GM10847 (cell line): ENCODE data around the gene FZD2.

ENCODE experiments used
- POLR2A ChIP-seq: IDR thresholded peaks from 2 replicates; pipeline ENCODE4 v1.6.1; 2011; ENCODE audit not compliant: insufficient read length; ENCODE audit errors: extremely low read depth

The FZD2 gene

DNA sequence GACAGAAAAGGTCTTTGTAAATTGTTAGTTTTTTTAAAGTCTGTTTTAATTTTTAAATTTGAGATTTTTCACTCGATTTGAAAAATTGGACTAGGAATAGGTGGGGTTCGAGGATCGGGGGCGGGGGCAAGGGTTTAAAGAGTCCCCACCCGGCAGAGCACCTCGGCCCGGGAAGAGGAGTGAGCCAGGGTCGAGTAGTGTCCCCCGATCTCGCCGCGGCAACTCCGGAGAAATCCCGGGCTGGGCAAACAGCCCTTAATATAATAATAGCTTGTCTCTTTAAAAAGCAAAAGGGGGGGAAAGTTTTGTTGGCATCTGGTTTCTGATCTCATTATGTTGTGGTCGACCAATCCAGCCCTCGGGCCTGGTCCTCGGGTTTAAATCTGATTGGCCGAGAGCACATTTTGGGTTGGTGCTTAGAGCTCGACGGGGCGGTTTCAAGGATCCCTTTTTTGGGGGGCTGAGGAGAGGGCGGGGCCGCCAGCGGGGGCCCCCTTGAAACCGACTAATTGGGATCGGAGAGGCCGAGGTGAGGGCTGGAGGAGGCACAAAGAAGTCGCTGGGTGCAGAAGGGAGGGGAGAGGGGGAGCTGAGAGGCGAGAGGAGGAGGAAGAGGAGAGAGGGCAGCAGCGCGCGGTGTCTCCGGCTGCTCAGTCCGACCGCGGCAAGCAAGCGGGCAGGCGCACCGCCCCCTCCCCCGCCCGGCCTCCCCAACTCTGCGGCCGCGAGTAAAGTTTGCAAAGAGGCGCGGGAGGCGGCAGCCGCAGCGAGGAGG lies at the start of gene FZD2:
FZD2 (plus strand) TSS at position 653 of the 775 bp plus-strand sequence. CDS start 205 bp downstream, outside the sequence.
- TF ChIP-seq POLR2A: no peak

DNA sequence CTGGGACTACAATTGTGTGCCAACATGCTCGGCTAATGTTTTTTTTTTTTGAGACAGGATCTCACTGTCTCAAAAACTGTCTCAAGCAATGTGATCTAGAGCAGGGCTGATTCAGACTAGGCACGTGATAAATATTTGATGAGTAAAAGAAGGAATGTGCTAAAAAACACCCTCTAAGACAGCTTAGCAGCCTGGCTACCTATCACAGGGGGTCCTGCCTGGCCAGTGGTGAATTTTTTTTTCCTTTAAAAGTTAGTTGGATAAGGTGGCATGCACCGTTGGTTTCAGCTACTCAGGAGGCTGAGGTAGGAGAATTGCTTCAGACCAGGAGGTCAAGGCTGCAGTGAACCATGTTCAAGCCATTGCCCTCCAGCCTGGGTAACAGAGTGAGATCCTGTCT lies 39.3 kb upstream of the FZD2 start:
- TF ChIP-seq POLR2A: no peak

DNA sequence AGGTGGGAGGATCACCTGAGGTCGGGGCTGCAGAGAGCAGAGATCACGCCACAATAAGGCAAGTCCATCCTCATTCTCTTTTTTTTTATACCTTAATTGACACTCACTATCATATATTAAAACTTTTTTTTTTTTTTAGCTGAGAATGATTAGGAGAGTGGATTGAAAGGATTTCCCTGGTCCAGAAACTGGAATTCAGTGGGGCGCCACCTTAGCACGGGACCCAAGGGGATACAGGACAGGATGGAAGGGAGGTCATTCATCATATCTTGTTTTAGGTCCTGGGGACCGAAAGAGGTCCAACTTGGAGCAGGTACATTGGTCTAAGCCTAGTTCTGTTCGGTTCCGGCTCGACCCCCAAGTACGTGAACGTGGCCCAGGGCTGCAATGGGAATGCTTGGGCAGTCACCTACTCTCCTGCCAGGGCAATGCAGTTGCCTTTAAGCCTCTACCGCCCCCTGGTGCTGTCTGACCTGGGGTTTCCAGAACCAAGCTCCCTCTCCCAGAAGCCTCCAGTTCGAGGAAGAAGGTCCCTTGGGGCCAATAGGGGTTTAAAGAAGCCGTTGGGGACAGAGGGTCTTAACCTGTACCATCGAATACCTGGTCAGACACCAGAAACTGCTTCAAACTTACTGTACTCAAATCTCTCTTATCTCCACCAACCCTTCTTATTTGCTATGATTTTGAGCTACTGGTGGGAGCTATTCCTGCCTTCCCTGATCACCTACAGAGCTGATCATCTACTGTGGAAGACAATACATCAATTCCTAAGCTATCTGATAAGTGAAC lies 34.2 kb upstream of the FZD2 start:
- TF ChIP-seq POLR2A: no peak

DNA sequence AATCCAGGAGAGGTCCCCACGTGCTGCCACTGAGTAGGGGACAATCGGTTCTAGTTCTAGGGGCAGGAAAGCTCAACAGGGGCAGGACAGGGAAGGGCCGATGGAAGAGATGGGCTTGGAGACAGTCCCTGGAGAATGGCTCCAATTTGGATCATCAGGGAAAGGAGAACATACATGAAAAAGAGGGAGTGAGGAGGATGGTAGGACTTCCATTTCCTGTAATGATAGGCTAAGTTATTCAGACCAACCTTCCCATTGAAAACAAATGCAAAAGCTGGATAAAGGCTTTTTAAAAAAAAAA lies 33.7 kb upstream of the FZD2 start:
- no peak for TF ChIP-seq POLR2A

DNA sequence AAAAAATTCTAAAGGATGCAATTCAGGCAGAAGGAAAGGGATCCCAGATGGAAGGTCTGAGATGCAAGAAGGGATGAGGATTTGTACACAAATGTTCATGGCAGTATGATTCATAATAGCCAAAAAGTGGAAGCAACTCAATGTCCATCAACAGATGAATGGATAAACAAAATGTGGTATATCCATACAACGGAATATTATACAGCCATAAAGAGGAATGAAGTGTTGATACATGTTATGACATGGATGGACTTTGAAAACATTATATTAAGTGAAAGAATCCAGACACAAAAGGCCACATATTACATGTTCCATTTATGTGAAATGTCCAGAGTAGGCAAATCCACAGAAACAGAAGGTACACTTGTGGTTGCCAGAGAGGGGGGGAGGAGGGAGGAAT lies 30.2 kb upstream of the FZD2 start:
- no peak for TF ChIP-seq POLR2A

DNA sequence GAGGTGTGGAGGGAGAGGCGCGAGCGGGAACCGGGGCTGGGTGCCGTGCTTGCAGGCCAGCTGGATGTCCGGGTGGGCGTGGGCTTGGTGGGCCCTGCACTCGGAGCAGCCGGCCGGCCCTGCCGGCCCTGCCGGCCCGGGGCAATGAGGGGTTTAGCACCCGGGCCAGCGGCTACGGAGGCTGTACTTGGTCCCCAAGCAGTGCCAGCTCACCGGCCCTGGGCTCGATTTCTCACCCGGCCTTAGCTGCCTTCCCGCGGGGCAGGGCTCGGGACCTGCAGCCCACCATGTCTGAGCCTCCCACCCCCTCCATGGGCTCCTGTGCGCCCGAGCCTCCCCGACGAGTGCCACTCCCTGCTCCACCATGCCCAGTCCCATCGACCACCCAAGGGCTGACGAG lies 29.3 kb upstream of the FZD2 start:
- TF ChIP-seq POLR2A: no peak

DNA sequence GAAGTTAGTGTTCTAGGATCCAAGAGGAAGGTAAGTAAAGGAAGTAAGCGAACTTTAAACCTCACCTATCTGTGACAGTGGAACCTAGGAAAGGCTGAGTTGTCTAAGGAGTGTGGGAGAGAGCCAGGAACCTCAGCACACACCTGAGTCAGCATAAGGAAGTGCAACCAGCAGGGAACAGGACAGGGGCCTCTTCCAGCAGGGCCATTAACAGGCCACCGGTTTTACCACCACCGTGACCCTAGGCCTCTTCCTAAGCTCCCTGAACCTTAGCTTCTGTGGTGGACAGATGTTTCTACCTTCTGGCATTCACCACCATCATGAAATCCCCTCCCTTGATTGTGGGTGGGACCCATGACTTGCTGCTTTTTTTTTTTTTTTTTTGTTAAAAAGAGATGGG lies 27.4 kb upstream of the FZD2 start:
- TF ChIP-seq POLR2A: no peak

DNA sequence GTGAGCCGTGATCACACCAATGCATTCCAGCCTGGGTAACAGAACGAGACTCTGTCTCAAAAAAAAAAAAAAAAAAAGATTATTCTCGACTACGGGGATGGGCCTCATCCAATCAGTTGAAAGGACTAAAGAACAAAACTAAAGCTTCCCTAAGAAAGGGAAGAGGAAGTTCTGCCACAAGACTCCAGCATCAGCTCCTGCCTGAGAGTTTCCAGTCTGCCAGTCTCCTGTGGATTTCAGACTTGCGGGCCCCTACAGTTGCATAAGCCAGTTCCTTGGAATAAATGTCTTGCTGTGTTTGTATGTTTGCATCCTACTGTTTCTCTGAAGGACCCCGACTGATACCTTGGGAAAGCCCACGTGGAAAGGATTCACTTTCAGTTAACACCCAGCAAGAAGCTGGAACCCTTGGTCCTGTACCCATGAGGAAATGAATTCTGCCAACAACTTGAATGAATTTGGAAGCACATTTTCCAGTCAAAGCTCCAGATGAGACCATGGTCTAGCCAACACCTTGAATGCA lies 26.3 kb upstream of the FZD2 start:
- TF ChIP-seq POLR2A: no peak

DNA sequence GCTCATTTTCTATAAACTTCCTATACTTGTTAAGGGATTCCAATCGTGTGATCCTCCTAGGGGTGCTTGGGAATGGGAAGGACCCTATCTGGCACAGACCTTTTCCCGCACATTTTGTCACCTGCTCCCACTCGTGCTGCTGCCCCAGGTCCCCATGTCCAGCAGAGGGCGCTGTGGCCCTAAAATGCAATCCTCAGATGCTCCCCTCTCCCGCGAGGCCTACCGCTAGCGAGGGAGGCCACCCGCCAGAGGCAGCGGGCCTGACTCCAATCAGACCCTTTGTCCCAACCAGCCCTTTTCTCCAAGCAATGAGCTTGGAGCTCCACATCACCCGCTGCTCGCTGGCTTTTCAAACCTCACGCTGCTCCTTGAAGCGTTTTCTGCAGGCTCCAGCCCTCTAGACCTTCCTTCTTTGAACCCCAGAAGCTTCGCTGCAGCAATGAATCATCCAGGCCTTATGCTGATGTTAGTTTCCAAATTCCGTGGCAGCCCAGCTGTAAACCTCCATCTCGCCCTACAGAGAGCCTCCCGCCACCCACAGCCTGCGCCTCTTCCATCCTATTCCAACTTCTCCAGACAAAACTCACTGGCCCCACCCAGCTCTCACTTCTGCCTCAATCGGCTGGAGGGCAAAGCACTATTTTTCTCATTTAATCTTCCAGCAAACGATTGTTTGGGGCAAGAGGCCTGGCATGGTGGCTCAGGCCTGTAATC lies 23.6 kb upstream of the FZD2 start:
- no peak for TF ChIP-seq POLR2A

DNA sequence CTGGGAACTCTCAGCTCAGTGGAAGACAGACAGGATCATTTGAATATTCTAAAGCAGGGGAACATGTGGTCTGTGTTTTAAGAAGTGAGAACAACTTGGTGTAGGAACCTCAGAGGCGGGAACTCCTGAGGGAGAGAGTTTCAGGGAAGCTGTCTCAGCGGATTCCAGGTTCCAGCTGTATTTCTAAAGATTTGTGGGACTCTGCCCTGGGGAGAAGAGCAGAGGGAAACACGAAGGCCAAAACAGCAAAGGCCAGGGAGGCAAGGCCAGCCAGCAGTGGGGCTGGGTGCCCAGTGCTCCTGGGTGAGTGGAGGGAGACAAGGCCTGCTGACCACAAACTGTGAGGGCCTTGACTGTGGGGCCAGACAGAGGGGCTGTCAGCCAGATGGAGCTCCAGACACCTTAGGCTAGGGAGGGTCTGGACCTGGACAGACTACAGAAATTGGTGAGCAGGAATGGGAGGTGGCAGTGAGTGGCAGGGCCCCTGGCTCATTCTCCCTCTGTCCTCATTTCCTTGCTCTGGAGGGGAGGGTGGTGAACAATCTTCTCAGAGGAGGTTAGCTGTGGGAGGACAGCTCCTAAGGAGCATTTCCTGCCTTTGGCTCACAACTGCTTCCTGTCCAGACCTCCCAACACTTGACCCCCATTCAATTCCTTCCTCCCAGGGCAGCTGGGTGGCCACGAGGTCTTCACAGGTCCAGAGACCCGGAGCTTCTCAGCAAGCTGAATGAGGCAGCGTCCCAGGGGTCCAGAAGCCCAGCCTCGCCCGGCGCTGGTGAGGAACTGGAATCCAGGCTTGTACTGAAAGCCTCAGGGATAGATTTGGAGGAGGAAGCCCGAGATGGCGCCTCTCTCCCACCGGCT lies 21.0 kb upstream of the FZD2 start:
- TF ChIP-seq POLR2A: no peak

DNA sequence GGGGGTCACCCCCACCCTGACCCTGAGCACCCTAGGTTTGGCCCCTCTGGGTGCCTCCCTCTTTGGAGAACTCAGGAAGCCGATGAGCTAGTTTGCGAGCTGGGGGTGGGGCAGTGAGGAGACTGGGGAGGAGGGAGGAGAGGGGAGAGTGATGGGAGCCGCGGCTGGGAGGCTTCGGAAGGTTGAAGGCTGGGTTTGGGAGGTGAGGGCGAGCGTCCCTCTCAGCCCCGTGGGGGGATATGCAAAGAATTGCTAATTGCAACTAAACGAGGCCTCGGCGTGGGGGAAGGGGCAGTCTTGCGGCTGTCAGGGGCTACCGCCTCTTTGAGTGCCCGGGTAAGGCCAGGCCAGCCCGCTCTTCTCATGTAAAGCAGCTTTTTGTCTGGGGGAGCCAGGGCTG lies 17.6 kb upstream of the FZD2 start:
- TF ChIP-seq POLR2A: no peak

DNA sequence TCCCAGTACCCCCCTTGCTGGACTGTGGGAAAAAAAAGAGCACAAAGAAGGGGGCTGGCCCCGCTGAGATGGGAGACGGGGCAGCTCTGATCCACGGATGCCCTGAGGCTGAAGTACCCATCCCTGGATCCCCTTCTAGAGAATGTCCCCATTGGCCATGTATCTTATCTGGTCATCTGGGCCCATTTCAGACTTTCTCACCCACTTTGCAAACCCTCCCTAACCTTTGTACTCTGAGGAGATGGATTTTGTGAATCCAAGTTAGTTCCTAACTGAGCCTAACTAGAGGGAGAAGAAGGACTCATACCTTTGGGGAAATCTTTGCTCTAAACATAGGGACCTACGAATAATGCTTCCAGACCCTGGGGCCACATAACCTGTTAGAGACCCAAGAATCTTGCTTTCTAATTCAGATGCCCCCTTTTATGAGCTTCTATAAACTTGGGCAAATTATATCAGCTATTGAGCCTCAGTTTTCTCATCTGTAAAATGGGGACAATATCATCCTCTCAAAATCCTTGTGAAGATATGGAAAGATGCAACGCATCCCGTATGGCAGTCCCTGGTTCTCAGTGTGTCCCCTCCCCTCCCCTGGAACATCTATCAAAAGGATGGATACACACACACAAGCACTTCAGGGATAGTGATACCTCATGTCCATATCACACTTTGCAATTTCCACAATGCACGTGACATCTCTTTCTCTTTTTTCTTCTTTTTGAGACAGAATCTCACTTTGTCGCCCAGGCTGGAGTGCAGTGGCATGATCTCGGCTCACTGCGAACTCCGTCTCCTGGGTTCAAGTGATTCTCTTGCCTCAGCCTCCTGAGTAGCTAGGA lies 16.8 kb upstream of the FZD2 start:
- TF ChIP-seq POLR2A: no peak

DNA sequence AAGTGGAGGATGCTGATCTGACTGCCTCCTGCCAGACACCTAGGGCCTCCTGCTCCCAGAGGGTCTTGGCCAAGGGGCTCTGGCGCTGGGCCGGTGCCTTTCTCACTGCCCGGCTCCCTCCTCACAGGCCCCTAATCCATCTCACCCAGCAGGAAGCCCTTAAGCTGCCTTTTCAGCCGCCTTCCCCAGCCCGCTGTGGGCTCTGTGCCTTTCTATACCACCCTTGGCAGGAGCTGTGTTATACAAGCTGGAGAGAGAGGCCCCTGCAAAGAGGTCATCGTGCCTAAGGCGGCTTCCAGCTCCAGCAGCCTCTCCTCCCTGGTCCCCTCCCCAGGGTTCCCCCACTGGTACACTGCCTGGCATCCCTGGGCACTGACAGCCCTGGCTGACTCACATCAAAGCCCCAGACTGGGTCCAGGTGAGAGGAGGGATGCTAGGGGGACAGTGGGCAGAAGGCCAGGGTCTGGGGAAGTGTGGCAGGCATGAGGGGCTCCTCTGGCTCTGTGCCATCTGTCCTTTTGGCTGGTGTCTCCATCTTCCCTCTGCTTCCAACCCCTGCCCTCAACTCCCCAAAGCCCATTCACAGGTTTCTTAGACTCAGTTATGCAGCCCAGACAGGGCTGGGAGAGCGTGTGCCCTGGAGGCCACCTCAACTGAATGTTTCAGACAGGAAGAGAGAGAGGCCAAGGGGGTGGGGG lies 15.3 kb upstream of the FZD2 start:
- TF ChIP-seq POLR2A: no peak

DNA sequence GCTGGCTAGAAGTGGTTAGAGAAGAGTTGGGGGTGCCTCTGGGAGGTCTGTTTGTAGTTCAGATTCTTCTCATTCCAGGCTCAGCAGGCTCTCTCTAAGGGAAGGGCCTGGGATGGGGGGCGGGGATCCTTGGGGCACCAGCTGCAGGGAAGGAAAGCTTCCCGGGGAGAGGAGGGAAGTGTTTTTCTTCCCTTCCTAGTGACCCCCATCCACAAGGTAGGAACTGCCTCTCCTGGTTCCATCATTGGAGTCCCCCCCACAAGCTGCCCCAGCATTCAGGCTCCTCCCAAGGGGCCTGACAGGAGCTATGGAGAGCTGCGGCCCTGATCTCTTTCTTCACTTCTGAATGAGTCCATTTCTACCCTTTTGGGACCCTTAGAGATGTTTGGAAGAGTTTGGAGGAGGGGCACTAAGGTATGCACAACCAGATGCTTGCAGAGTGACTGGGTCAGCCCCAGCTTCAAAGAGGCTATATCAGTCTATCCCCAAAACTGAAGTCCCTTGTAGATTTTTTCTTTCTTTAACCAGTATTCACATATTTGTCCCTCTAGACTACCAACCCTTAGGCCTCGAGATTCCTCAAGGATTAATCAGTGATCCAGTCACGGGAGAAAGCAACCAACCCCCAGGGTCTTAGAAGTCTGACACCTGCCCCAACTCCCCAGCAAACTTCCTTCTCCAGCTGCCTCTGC lies 13.9 kb upstream of the FZD2 start:
- TF ChIP-seq POLR2A: no peak
